ENCODE data around the gene ZBTB20. TPM values are rescaled to one million over a fixed set of nuclear protein-coding genes. Genes with fewer than 3 reads are reported as not detected.

ZBTB20 gene
- total and polyA plus RNA-seq, 12 donors = 0.57 to 105 (median 86.8) TPM

DNA sequence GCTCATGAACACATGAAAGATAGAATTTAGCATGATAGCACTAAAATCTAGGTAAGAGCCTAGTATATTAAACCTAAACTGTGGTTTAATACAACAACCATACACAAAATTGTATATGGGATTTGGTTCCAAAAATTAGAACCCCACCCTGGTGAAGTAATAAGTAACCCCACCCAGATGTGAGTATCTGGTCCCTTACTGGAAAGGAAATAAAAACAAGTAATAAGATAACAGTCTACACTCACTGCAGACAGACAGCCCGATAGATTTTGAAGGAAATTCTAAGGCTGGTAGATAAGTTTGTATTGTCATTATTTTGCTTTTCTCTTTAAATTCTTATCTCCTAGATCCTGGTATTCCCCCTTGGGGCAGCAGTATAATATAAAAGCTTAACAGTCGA, 184.9 kb downstream of the ZBTB20 start:
- Histone ChIP-seq H3K4me3 (no peak overlapping the region), H3K9me3 (no peaks in the 10 kb centered on the region), H3K27ac (no peak overlapping the region), H3K36me3 (peaks cover 0 to 6% (median 0%) of the 10 kb centered on the region in 9 donors), H3K4me1 (peaks cover 0 to 14% (median 3%) of the 10 kb centered on the region in 9 donors), H3K27me3 (no peaks in the 10 kb centered on the region)
- intact Hi-C loops (cut with DNase I) = no loop called here
- ATAC-seq (no peak), DNase-seq (no peak)
- 42 to 60% methylated on average over 2 of the region's 2 CpGs for WGBS, 2 donors
- TF ChIP-seq, protein P1, sequence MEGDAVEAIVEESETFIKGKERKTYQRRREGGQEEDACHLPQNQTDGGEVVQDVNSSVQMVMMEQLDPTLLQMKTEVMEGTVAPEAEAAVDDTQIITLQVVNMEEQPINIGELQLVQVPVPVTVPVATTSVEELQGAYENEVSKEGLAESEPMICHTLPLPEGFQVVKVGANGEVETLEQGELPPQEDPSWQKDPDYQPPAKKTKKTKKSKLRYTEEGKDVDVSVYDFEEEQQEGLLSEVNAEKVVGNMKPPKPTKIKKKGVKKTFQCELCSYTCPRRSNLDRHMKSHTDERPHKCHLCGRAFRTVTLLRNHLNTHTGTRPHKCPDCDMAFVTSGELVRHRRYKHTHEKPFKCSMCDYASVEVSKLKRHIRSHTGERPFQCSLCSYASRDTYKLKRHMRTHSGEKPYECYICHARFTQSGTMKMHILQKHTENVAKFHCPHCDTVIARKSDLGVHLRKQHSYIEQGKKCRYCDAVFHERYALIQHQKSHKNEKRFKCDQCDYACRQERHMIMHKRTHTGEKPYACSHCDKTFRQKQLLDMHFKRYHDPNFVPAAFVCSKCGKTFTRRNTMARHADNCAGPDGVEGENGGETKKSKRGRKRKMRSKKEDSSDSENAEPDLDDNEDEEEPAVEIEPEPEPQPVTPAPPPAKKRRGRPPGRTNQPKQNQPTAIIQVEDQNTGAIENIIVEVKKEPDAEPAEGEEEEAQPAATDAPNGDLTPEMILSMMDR (IDR thresholded peaks at IDR 0.05) = no peak

GRCh38 chr3:114958930-114959329, 188.2 kb downstream of the ZBTB20 start:
- TF ChIP-seq, protein P1 (IDR thresholded peaks at IDR 0.05) = no peak
- peaks cover 0 to 18% (median 0%) of the 10 kb centered on the region in 9 donors for H3K36me3 ChIP-seq
- peaks cover 0 to 14% (median 9%) of the 10 kb centered on the region in 11 donors for H3K9me3 ChIP-seq
- intact Hi-C loops (cut with DNase I) = no loop called here
- H3K4me3 ChIP-seq = no peak overlapping the region
- H3K27ac ChIP-seq = no peak overlapping the region
- H3K27me3 ChIP-seq = no peaks in the 10 kb centered on the region
- ATAC-seq (no peak), DNase-seq (no peak)
- H3K4me1 ChIP-seq = peaks cover 0 to 13% (median 0%) of the 10 kb centered on the region in 9 donors

DNA sequence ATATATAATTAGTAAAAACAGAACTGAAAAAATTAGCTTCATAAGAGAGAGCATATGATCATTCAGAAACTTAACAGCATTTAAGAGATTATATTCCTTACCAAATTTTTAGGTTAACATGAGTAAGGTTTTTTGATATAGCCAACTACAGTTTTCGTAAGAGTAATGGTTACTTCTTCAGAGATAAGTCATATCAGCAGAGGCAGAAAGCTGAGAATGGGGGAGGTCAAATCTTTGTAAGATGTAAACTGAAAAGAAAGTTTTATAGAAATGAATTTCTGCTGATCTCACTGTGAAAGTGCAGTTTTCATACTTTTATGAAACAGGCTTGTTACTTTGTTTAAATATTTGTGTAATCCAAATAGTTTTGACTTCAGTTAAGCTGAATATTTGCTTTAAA, 193.3 kb downstream of the ZBTB20 start:
- peaks cover 0 to 41% (median 32%) of the 10 kb centered on the region in 11 donors for H3K9me3 ChIP-seq
- H3K27ac ChIP-seq = no peak overlapping the region
- no peak overlapping the region for H3K4me3 ChIP-seq
- intact Hi-C loops (cut with DNase I) = no loop called here
- peaks cover 0 to 13% (median 0%) of the 10 kb centered on the region in 9 donors for H3K4me1 ChIP-seq
- WGBS, 2 donors = 98 to 100% methylated on average over 1 of the region's 1 CpG
- no peak for ATAC-seq
- TF ChIP-seq, protein P1 (IDR thresholded peaks at IDR 0.05) = no peak
- DNase-seq = no peak
- no peaks in the 10 kb centered on the region for H3K27me3 ChIP-seq
- peaks cover 0 to 38% (median 0%) of the 10 kb centered on the region in 9 donors for H3K36me3 ChIP-seq

DNA sequence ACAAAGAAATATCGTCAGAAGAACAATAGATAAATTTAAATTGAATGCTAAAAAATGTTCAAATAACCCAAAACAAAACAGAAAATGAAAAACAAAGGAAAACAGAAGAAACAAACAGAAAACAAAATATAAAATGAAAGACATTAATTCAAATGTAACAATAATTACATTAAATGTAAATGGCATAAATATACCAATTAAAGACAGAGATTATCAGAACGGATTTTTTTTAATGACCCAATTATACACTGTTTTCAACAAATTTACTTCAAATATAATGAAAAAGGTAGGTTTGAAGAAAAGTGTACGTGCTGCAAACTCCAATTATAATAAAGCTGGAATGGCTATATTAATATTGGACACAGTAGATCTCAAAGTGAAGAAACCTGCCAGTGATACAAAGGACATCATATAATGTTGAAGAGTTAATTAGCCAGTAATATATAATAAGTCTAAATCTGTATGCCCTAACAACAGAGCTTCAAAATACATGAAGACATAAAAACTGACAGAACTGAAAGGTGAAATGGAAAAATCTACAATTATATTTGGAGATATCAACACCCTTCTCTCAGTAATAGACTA, 193.8 kb downstream of the ZBTB20 start:
- intact Hi-C loops (cut with DNase I) = no loop called here
- TF ChIP-seq, protein P1 (IDR thresholded peaks at IDR 0.05) = no peak
- peaks cover 0 to 38% (median 0%) of the 10 kb centered on the region in 9 donors for H3K36me3 ChIP-seq
- H3K4me3 ChIP-seq = no peak overlapping the region
- WGBS, 2 donors = 63 to 66% methylated on average over 3 of the region's 3 CpGs
- peaks cover 0 to 13% (median 0%) of the 10 kb centered on the region in 9 donors for H3K4me1 ChIP-seq
- peaks cover 0 to 41% (median 32%) of the 10 kb centered on the region in 11 donors for H3K9me3 ChIP-seq
- no peak overlapping the region for H3K27ac ChIP-seq
- ATAC-seq (no peak), DNase-seq (no peak)
- H3K27me3 ChIP-seq = no peaks in the 10 kb centered on the region

Data from heart right ventricle (tissue), 16 donors.